T-helper 2 cell treated with Interferon-gamma antibody and Interleukin-4, amounts not matched to agents 5 μg/mL and 100 μg/mL, for 36 hours (primary cell): Measurements from ENCODE around the gene FHIT.

Experiments used
- DNase-seq: peaks from one replicate; pipeline ENCODE4 v3.0.0; 2021; ENCODE audit warnings: low spot score
- H3K27ac Mint-ChIP-seq: one replicate; pipeline ENCODE4 v1.8.0; 2021; ENCODE audit warnings: mild to moderate bottlenecking, mixed read lengths
- H3K27me3 Mint-ChIP-seq: one replicate; pipeline ENCODE4 v1.8.0; 2021; ENCODE audit warnings: low read depth, mixed read lengths
- H3K36me3 Mint-ChIP-seq: one replicate; pipeline ENCODE4 v1.8.0; 2021; ENCODE audit warnings: low read depth, mixed read lengths
- H3K4me1 Mint-ChIP-seq: one replicate; pipeline ENCODE4 v1.8.0; 2021; ENCODE audit warnings: low read depth, mixed read lengths
- H3K4me3 Mint-ChIP-seq: one replicate; pipeline ENCODE4 v1.8.0; 2022; ENCODE audit warnings: mild to moderate bottlenecking, moderate library complexity, mixed read lengths
- H3K9me3 Mint-ChIP-seq: one replicate; pipeline ENCODE4 v1.8.0; 2021; ENCODE audit warnings: mixed read lengths

FHIT gene

GRCh38 chr3:60090548-60090947 lies 1160.7 kb downstream of the FHIT start:
- H3K9me3 Mint-ChIP-seq: peaks cover 29% of the 10 kb centered on the region
- DNase-seq: no peak
- no peaks in the 10 kb centered on the region for H3K27me3 Mint-ChIP-seq
- H3K4me1 Mint-ChIP-seq: peaks cover 35% of the 10 kb centered on the region
- no peak overlapping the region for H3K27ac Mint-ChIP-seq
- peaks cover 37% of the 10 kb centered on the region for H3K36me3 Mint-ChIP-seq
- H3K4me3 Mint-ChIP-seq: no peak overlapping the region

DNA sequence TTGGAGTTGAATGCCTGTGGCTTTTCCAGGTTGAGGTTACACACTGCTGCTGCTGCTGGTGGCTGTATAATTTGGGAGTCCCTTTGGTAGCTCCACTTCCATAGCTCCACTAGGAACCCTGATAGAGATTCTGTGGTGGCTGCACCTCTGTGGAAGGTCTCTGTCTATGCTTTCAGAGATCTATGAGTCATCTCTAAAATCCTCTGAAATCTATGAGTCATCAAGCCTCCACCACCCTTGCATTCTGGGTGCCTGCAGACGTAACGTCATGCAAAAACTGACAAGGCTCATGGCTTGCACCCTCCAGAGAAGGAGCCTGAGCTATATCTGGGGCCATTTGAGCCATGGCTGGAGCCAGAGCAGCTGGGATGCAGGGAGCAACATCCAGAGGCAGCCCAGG lies 1164.4 kb downstream of the FHIT start:
- peaks cover 56% of the 10 kb centered on the region for H3K9me3 Mint-ChIP-seq
- peaks cover 57% of the 10 kb centered on the region for H3K36me3 Mint-ChIP-seq
- H3K4me1 Mint-ChIP-seq: peaks cover 45% of the 10 kb centered on the region
- peak overlapping the region; percentile 43 for H3K4me3 Mint-ChIP-seq
- DNase-seq: peak; percentile 68
- no peaks in the 10 kb centered on the region for H3K27me3 Mint-ChIP-seq
- peak overlapping the region; percentile 85 for H3K27ac Mint-ChIP-seq

- no peak overlapping the region for H3K27ac Mint-ChIP-seq
- H3K9me3 Mint-ChIP-seq: peaks cover 56% of the 10 kb centered on the region
- no peak for DNase-seq
- peaks cover 56% of the 10 kb centered on the region for H3K36me3 Mint-ChIP-seq
- no peak overlapping the region for H3K4me3 Mint-ChIP-seq
- H3K27me3 Mint-ChIP-seq: no peaks in the 10 kb centered on the region
- peaks cover 53% of the 10 kb centered on the region for H3K4me1 Mint-ChIP-seq
Measured at GRCh38 chr3:60085649-60086048, 1165.6 kb downstream of the FHIT start.

DNA sequence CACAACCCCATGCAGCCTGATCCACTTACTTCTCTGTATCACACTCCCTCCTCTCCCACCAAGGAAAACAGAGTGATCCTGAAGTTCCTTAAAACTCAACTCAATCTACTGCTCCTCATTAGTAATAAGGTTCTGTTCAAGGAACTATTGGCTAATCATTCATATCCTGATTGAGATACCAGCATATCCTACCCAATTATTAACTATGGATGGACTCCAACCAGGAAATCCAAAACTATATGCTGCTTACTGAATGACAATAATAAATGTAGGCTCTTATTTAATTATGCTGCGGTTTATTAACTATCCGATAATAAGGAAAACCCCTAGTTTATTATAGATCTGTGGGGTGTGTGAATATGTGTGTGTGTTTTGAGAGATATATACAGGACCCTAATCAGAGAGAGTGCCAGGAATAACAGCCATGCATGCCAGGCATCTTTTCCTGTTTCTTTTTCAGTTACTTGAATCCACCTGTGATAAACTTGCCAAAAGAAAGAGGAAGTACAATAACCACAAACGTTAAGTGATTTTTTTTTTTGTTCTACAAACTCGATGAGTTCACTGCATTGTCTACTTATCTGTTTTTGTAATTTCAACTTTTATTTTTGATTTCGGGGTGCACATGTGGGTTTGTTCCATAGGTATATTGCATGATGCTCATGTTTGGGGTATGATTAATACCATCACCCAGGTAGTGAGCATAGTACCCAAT lies 1169.7 kb downstream of the FHIT start:
- Mint-ChIP-seq H3K4me1 (peaks cover 52% of the 10 kb centered on the region), H3K9me3 (peaks cover 37% of the 10 kb centered on the region), H3K36me3 (peaks cover 39% of the 10 kb centered on the region), H3K27me3 (no peaks in the 10 kb centered on the region), H3K4me3 (peak overlapping the region; percentile 87), H3K27ac (peak overlapping the region; percentile 92)
- no peak for DNase-seq

DNA sequence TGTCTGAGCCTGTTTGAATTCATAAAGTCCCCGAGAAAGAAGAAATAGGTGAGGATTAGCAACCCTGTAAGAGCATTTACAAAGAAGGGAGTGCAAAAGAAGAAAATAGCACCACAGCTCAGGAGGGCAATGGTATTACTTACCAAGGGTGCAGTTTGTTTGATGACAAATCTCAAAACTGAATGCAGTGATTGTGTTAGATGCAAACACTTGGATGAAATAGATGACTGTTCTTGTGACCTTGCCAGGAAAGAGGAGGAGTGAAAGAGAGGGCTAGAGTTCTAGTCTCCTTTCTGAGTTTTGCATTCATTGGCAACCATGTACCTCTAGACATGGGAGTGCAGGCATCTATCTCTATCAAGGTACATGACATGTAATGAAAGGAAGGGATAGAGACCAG lies 1170.6 kb downstream of the FHIT start:
- peak; percentile 51 for DNase-seq
- Mint-ChIP-seq H3K4me3 (peak overlapping the region; percentile 87), H3K9me3 (peaks cover 28% of the 10 kb centered on the region), H3K27me3 (no peaks in the 10 kb centered on the region), H3K36me3 (peaks cover 31% of the 10 kb centered on the region), H3K4me1 (peaks cover 52% of the 10 kb centered on the region), H3K27ac (peak overlapping the region; percentile 91)

GRCh38 chr3:60079076-60079475 lies 1172.2 kb downstream of the FHIT start:
- peaks cover 16% of the 10 kb centered on the region for H3K9me3 Mint-ChIP-seq
- peaks cover 62% of the 10 kb centered on the region for H3K4me1 Mint-ChIP-seq
- peak overlapping the region; percentile 87 for H3K4me3 Mint-ChIP-seq
- peak; percentile 68 for DNase-seq
- peak overlapping the region; percentile 91 for H3K27ac Mint-ChIP-seq
- H3K27me3 Mint-ChIP-seq: no peaks in the 10 kb centered on the region
- peaks cover 24% of the 10 kb centered on the region for H3K36me3 Mint-ChIP-seq

GRCh38 chr3:60076331-60076730 lies 1174.9 kb downstream of the FHIT start:
- Mint-ChIP-seq H3K27ac (peak overlapping the region; percentile 71), H3K27me3 (no peaks in the 10 kb centered on the region)

DNA sequence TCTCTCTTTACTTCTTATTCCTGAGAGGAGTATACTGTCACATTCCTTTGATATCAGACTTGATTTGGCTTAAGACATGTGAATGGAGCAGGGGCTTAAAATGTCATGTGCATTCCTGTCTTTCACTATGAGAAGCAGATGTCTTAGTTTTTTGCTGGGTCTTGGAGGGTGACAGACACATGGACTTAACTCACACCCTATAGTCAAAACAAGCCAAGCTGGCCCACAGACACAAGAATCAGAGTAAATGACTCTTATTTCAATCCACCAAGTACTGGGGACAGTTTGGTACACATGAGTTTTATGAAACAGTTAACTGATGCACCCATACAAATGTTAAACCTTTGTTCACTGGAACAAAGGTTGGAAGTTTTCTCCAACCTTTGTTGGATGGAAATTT lies 1177.3 kb downstream of the FHIT start:
- peak overlapping the region; percentile 71 for H3K4me3 Mint-ChIP-seq
- peaks cover 9% of the 10 kb centered on the region for H3K9me3 Mint-ChIP-seq
- no peak for DNase-seq
- H3K4me1 Mint-ChIP-seq: peaks cover 57% of the 10 kb centered on the region
- no peaks in the 10 kb centered on the region for H3K27me3 Mint-ChIP-seq
- H3K36me3 Mint-ChIP-seq: peaks cover 33% of the 10 kb centered on the region
- H3K27ac Mint-ChIP-seq: peak overlapping the region; percentile 52

More at GRCh38 chr3:60076331-60076730, 1174.9 kb downstream of the FHIT start:
- no peak for DNase-seq
- Mint-ChIP-seq H3K9me3 (peaks cover 9% of the 10 kb centered on the region), H3K4me1 (peaks cover 62% of the 10 kb centered on the region), H3K36me3 (peaks cover 24% of the 10 kb centered on the region), H3K4me3 (peak overlapping the region; percentile 71)

- H3K36me3 Mint-ChIP-seq: peaks cover 34% of the 10 kb centered on the region
- H3K27ac Mint-ChIP-seq: peak overlapping the region; percentile 52
- DNase-seq: no peak
- H3K4me3 Mint-ChIP-seq: peak overlapping the region; percentile 71
- H3K27me3 Mint-ChIP-seq: no peaks in the 10 kb centered on the region
- H3K4me1 Mint-ChIP-seq: peaks cover 51% of the 10 kb centered on the region
- H3K9me3 Mint-ChIP-seq: peaks cover 9% of the 10 kb centered on the region
Measured at GRCh38 chr3:60073228-60073627, 1178.0 kb downstream of the FHIT start.

GRCh38 chr3:60070366-60070765 lies 1180.9 kb downstream of the FHIT start:
- no peak for DNase-seq
- Mint-ChIP-seq H3K36me3 (peaks cover 44% of the 10 kb centered on the region), H3K4me1 (peaks cover 45% of the 10 kb centered on the region), H3K27ac (no peak overlapping the region), H3K27me3 (no peaks in the 10 kb centered on the region), H3K4me3 (no peak overlapping the region), H3K9me3 (peaks cover 14% of the 10 kb centered on the region)

- Mint-ChIP-seq H3K4me1 (peaks cover 62% of the 10 kb centered on the region), H3K9me3 (peaks cover 5% of the 10 kb centered on the region), H3K4me3 (peak overlapping the region; percentile 61), H3K36me3 (peaks cover 38% of the 10 kb centered on the region), H3K27me3 (no peaks in the 10 kb centered on the region), H3K27ac (peak overlapping the region; percentile 91)
- no peak for DNase-seq
Measured at GRCh38 chr3:60065227-60065868, 1185.9 kb downstream of the FHIT start.

DNA sequence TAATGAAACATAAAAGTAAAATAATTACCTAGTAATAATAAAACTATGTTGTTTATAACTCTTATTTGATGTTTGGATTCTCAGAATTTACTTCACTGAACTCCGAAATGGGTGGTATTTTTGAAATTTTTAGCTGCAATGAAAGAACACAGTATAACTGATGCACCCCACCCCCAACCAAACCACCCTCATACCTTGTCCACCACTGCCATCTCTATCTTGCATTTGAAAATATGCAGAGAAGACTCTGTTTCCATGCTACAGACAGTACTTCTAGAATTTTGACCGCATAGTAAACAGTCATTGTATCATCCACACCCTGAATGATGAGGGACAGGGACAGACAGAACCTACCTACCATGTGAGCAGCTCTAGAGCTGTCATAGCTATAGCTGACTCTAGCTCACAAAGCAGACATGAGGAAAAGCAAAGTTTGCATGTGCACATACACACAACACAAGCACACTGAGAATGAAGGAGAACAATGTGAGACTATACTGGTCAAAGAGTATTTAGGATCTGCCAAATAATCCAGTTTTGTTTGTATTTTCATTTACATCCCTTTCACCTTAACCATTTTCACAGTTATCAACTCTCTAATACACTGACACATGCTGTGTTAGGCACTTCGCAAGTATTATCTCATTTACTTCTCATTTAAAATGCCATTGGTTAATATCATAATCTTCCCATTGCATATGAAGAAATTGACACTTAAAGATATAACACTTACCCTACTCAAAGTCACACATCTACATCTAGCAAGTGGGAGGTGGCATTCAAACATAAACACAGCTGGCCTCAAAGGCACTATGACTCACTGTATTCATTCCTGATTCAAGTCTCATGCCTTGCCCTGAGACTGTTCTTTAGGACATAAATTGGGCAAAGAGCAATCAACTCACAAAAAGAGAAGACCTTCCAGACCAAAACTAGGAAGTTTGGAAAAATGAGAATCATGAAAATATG lies 1186.8 kb downstream of the FHIT start:
- peaks cover 40% of the 10 kb centered on the region for H3K36me3 Mint-ChIP-seq
- H3K4me1 Mint-ChIP-seq: peaks cover 60% of the 10 kb centered on the region
- H3K4me3 Mint-ChIP-seq: peak overlapping the region; percentile 61
- H3K9me3 Mint-ChIP-seq: peaks cover 5% of the 10 kb centered on the region
- H3K27ac Mint-ChIP-seq: peak overlapping the region; percentile 91
- no peaks in the 10 kb centered on the region for H3K27me3 Mint-ChIP-seq
- DNase-seq: no peak

GRCh38 chr3:60056404-60056803 lies 1194.8 kb downstream of the FHIT start:
- H3K36me3 Mint-ChIP-seq: peaks cover 59% of the 10 kb centered on the region
- peak overlapping the region; percentile 73 for H3K4me3 Mint-ChIP-seq
- peak overlapping the region; percentile 89 for H3K27ac Mint-ChIP-seq
- no peaks in the 10 kb centered on the region for H3K27me3 Mint-ChIP-seq
- peaks cover 22% of the 10 kb centered on the region for H3K9me3 Mint-ChIP-seq
- no peak for DNase-seq
- H3K4me1 Mint-ChIP-seq: peaks cover 75% of the 10 kb centered on the region
